WTC11 (cell line): ENCODE measurements around the gene ZNF341. TPM values are rescaled to one million over a fixed set of nuclear protein-coding genes. Genes with fewer than 3 reads are reported as not detected.

Experiments
- ATAC-seq: fragments of 200-7000 bp; cut with Tn5 transposase; 2 replicates; pipeline ENCODE4 v1.10.0; 2021; ENCODE audit warnings: mild to moderate bottlenecking, moderate library complexity
- CTCF ChIA-PET: fragments of 300-600 bp; sonication (Branson Sonifier 250); formaldehyde crosslinking; loops from one replicate; lab custom pipeline; 2021; ENCODE audit warnings: antibody characterized with exemption; lab: Charles Lee
- POLR2A ChIA-PET: fragments of 350-600 bp; sonication (Branson Sonifier 250); formaldehyde crosslinking; loops from one replicate; lab custom pipeline; 2021; ENCODE audit warnings: antibody characterized with exemption; lab: Charles Lee
- DNase-seq: peaks from one replicate; pipeline ENCODE4 v3.0.0; 2021; ENCODE audit warnings: low spot score
- H3K27ac Mint-ChIP-seq: 2 replicates; pipeline ENCODE4 v1.8.0; 2021; ENCODE audit warnings: mixed read lengths
- H3K27me3 Mint-ChIP-seq: 2 replicates; pipeline ENCODE4 v1.8.0; 2021; ENCODE audit warnings: low read depth, mild to moderate bottlenecking, moderate library complexity, mixed read lengths
- H3K36me3 Mint-ChIP-seq: 2 replicates; pipeline ENCODE4 v1.8.0; 2021; ENCODE audit warnings: mixed read lengths
- H3K4me1 Mint-ChIP-seq: 2 replicates; pipeline ENCODE4 v1.8.0; 2022; ENCODE audit warnings: mixed read lengths
- H3K4me3 Mint-ChIP-seq: 2 replicates; pipeline ENCODE4 v1.8.0; 2021; ENCODE audit warnings: mild to moderate bottlenecking, moderate library complexity, mixed read lengths
- H3K9me3 Mint-ChIP-seq: 2 replicates; pipeline ENCODE4 v1.8.0; 2021; ENCODE audit warnings: mixed read lengths
- CREB1 ChIP-seq: sonication (generic); formaldehyde crosslinking; IDR thresholded peaks from 2 replicates; pipeline ENCODE4 v1.8.0; 2023; ENCODE audit warnings: mild to moderate bottlenecking, missing genetic modification reagents
- CREM ChIP-seq: sonication (generic); formaldehyde crosslinking; IDR thresholded peaks from 2 replicates; pipeline ENCODE4 v1.8.1; 2022; ENCODE audit warnings: mild to moderate bottlenecking, missing genetic modification reagents, moderate library complexity
- ESRRA ChIP-seq: sonication (generic); formaldehyde crosslinking; IDR thresholded peaks from 2 replicates; pipeline ENCODE4 v1.8.1; 2022; ENCODE audit warnings: mild to moderate bottlenecking, missing genetic modification reagents, borderline replicate concordance
- GRHL2 ChIP-seq: fragments of 250-450 bp; sonication (Bioruptor Pico); IDR thresholded peaks from 2 replicates; pipeline ENCODE4 v1.8.0; 2022; ENCODE audit warnings: mild to moderate bottlenecking, moderate library complexity; ENCODE audit not compliant: insufficient replicate concordance, severe bottlenecking
- JAZF1 ChIP-seq: fragments of 250-450 bp; sonication (Bioruptor Pico); IDR thresholded peaks from 2 replicates; pipeline ENCODE4 v1.9.0; 2021; ENCODE audit warnings: moderate library complexity, mild to moderate bottlenecking, inconsistent platforms
- JUN ChIP-seq: sonication (generic); formaldehyde crosslinking; IDR thresholded peaks from 2 replicates; pipeline ENCODE4 v1.8.0; 2023; ENCODE audit warnings: mild to moderate bottlenecking, missing genetic modification reagents
- KAT7 ChIP-seq: sonication (generic); formaldehyde crosslinking; IDR thresholded peaks from 2 replicates; pipeline ENCODE4 v1.8.1; 2023; ENCODE audit warnings: missing genetic modification reagents, mild to moderate bottlenecking, borderline replicate concordance
- MYBL2 ChIP-seq: sonication (generic); formaldehyde crosslinking; IDR thresholded peaks from 2 replicates; pipeline ENCODE4 v1.8.1; 2023; ENCODE audit warnings: mild to moderate bottlenecking, moderate library complexity, missing genetic modification reagents
- NFE2L1 ChIP-seq: sonication (generic); formaldehyde crosslinking; IDR thresholded peaks from 2 replicates; pipeline ENCODE4 v1.8.1; 2023; ENCODE audit warnings: missing genetic modification reagents
- NFYB ChIP-seq: sonication (generic); formaldehyde crosslinking; conservative IDR thresholded peaks from 2 replicates; pipeline ENCODE4 v1.8.0; 2022; ENCODE audit warnings: low read depth, missing genetic modification reagents
- NR1H2 ChIP-seq: sonication (generic); formaldehyde crosslinking; IDR thresholded peaks from 2 replicates; pipeline ENCODE4 v1.9.0; 2021; ENCODE audit warnings: mild to moderate bottlenecking, moderate library complexity, missing genetic modification reagents
- NR2C2 ChIP-seq: sonication (generic); formaldehyde crosslinking; IDR thresholded peaks from 2 replicates; pipeline ENCODE4 v1.8.0; 2022; ENCODE audit warnings: mild to moderate bottlenecking, missing genetic modification reagents
- OVOL2 ChIP-seq: fragments of 250-450 bp; sonication (Bioruptor Pico); IDR thresholded peaks from 2 replicates; pipeline ENCODE4 v1.9.0; 2021; ENCODE audit warnings: mild to moderate bottlenecking, borderline replicate concordance
- PRRX2 ChIP-seq: fragments of 250-450 bp; sonication (Bioruptor Pico); IDR thresholded peaks from 2 replicates; pipeline ENCODE4 v1.8.0; 2021; ENCODE audit warnings: mild to moderate bottlenecking
- SMAD4 ChIP-seq: sonication (generic); formaldehyde crosslinking; IDR thresholded peaks from 2 replicates; pipeline ENCODE4 v1.8.0; 2022; ENCODE audit warnings: mild to moderate bottlenecking, missing genetic modification reagents
- SP1 ChIP-seq: sonication (generic); formaldehyde crosslinking; conservative IDR thresholded peaks from 2 replicates; pipeline ENCODE4 v1.8.1; 2022; ENCODE audit warnings: missing genetic modification reagents
- TCF7 ChIP-seq: sonication (generic); formaldehyde crosslinking; IDR thresholded peaks from 2 replicates; pipeline ENCODE4 v1.8.0; 2022; ENCODE audit warnings: mild to moderate bottlenecking, low read depth, missing genetic modification reagents, moderate library complexity
- TEAD1 ChIP-seq: sonication (generic); formaldehyde crosslinking; IDR thresholded peaks from 2 replicates; pipeline ENCODE4 v1.8.0; 2022; ENCODE audit warnings: mild to moderate bottlenecking, missing genetic modification reagents
- TEAD4 ChIP-seq: sonication (generic); formaldehyde crosslinking; IDR thresholded peaks from 2 replicates; pipeline ENCODE4 v1.8.0; 2022; ENCODE audit warnings: mild to moderate bottlenecking, missing genetic modification reagents
- ZBTB21 ChIP-seq: sonication (generic); formaldehyde crosslinking; IDR thresholded peaks from 2 replicates; pipeline ENCODE4 v1.8.1; 2023; ENCODE audit warnings: mild to moderate bottlenecking, missing genetic modification reagents, borderline replicate concordance
- ZNF317 ChIP-seq: sonication (generic); formaldehyde crosslinking; IDR thresholded peaks from 2 replicates; pipeline ENCODE4 v1.8.1; 2023; ENCODE audit warnings: low read depth, mild to moderate bottlenecking, moderate library complexity, missing genetic modification reagents, borderline replicate concordance
- total RNA-seq: library from RNA; stranded (reverse); gene quantifications from 3 replicates; pipeline ENCODE4 v1.2.3, GENCODE V29; 2021
- TF ChIP-seq, protein P1 (sequence below): fragments of 250-450 bp; sonication (Bioruptor Pico); IDR thresholded peaks from 2 replicates; pipeline ENCODE4 v1.9.0; 2021; ENCODE audit warnings: moderate library complexity, mild to moderate bottlenecking, inconsistent platforms, borderline replicate concordance
- TF ChIP-seq, protein P2 (sequence below): sonication (generic); formaldehyde crosslinking; IDR thresholded peaks from 2 replicates; pipeline ENCODE4 v1.8.0; 2022; ENCODE audit warnings: mild to moderate bottlenecking, missing genetic modification reagents
- TF ChIP-seq, protein P3 (sequence below): fragments of 250-450 bp; sonication (Bioruptor Pico); IDR thresholded peaks from 2 replicates; pipeline ENCODE4 v1.9.0; 2021; ENCODE audit warnings: mild to moderate bottlenecking
- TF ChIP-seq, protein P4 (sequence below): sonication (generic); formaldehyde crosslinking; IDR thresholded peaks from 2 replicates; pipeline ENCODE4 v1.8.1; 2022; ENCODE audit warnings: missing genetic modification reagents, borderline replicate concordance
- TF ChIP-seq, protein P5 (sequence below): sonication (generic); formaldehyde crosslinking; IDR thresholded peaks from 2 replicates; pipeline ENCODE4 v1.8.1; 2022; ENCODE audit warnings: mild to moderate bottlenecking, moderate library complexity, missing genetic modification reagents

The ZNF341 gene
- total RNA-seq, 1 experiment from 2014 or later: 9.6 TPM

DNA sequence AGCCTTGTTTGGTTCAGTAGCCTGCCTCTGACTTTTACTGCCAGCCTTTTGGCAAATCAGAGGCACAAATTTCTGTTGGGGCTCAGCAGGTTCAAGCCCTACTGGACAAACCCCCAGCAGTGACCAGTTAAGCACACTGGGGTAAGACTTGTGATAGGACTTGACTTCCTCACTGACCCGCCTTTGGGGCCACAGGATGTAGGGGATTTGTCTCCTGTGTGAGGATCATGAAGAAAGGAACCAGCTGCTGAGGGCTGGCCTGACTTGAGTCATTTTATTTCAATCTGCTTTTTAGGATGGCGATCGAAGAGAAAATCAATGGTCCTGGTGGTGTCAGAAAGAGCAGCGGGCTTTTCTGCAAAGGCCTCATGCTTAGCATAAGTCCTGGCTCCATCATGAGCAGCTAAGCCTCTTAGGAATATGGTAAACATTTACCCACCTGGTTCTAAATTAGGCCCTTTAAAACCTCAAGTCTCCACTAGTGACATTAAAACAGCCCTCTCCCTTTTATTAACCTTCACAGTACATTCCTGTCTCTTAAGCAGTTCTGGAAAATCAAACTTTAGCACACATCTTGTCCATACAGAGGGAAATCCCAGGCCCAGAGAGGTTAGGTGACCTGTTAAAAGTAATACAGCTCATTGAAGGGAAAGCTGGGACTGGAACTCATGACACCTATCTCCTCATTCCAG, 96.0 kb downstream of the ZNF341 start:
- ATAC-seq: no peak
- H3K27me3 Mint-ChIP-seq: no peaks in the 10 kb centered on the region
- POLR2A ChIA-PET: interaction anchor here (0.7 kb wide), 1 partner anchor 9 kb away, joined by 3 read pairs; no protein-coding TSS in a partner anchor

DNA sequence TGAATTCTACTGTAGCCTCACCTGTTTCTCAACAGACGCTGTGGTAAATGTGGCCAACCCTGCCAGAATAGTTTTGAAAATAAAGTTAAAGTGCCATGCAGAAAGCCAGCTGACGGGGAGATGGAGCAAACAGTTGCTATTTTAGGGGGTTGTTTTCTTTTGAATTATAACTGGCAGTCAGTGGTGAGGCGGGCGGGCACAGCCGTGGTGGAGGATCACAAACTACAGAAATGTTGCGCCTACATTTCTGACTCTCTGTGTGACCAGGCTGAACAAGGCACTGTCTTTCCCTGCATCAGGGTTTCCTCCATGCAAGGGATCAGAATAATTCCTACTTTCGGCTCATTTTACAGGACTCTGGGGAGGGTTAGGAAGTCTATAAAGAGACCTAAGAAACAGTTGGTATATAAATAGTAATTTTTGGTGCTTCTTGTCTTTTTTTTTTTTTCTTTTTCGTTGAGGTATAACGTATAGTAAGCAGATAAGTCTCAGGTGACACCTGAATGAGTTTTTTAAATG, 96.6 kb downstream of the ZNF341 start:
- TF ChIP-seq NR1H2 (CRISPR knock-in tag): no peak
- TF ChIP-seq, protein P1, sequence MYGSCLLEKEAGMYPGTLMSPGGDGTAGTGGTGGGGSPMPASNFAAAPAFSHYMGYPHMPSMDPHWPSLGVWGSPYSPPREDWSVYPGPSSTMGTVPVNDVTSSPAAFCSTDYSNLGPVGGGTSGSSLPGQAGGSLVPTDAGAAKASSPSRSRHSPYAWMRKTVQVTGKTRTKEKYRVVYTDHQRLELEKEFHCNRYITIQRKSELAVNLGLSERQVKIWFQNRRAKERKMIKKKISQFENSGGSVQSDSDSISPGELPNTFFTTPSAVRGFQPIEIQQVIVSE (CRISPR knock-in tag): no peak
- TF ChIP-seq, protein P2, sequence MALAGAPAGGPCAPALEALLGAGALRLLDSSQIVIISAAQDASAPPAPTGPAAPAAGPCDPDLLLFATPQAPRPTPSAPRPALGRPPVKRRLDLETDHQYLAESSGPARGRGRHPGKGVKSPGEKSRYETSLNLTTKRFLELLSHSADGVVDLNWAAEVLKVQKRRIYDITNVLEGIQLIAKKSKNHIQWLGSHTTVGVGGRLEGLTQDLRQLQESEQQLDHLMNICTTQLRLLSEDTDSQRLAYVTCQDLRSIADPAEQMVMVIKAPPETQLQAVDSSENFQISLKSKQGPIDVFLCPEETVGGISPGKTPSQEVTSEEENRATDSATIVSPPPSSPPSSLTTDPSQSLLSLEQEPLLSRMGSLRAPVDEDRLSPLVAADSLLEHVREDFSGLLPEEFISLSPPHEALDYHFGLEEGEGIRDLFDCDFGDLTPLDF (CRISPR knock-in tag): no peak
- TF ChIP-seq NR2C2 (CRISPR knock-in tag): no peak
- no peak for TF ChIP-seq ZNF317 (CRISPR knock-in tag)
- no peak for TF ChIP-seq TEAD1 (CRISPR knock-in tag)
- TF ChIP-seq TCF7 (CRISPR knock-in tag): no peak
- TF ChIP-seq CREB1 (CRISPR knock-in tag): no peak
- TF ChIP-seq NFYB (CRISPR knock-in tag): no peak
- TF ChIP-seq PRRX2 (CRISPR knock-in tag): no peak
- no peak for TF ChIP-seq SMAD4 (CRISPR knock-in tag)
- TF ChIP-seq, protein P3, sequence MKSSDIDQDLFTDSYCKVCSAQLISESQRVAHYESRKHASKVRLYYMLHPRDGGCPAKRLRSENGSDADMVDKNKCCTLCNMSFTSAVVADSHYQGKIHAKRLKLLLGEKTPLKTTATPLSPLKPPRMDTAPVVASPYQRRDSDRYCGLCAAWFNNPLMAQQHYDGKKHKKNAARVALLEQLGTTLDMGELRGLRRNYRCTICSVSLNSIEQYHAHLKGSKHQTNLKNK: no peak
- TF ChIP-seq ESRRA (CRISPR knock-in tag): no peak
- no peak for TF ChIP-seq GRHL2 (CRISPR knock-in tag)
- TF ChIP-seq JUN (CRISPR knock-in tag): no peak
- TF ChIP-seq JAZF1 (CRISPR knock-in tag): no peak
- ChIA-PET POLR2A (no interaction called here), CTCF (interaction anchor here (1.9 kb wide), 1 partner anchor 35 kb away, joined by 5 read pairs; no protein-coding TSS in a partner anchor)

More for the DNA sequence above, 96.0 kb downstream of the ZNF341 start:
- Mint-ChIP-seq H3K4me1 (peaks cover 47% of the 10 kb centered on the region), H3K36me3 (no peaks in the 10 kb centered on the region), H3K27ac (peak overlapping the region; percentile 76), H3K9me3 (no peaks in the 10 kb centered on the region), H3K4me3 (no peak overlapping the region)
- TF ChIP-seq MYBL2: no peak
- TF ChIP-seq KAT7 (CRISPR knock-in tag): no peak
- no peak for TF ChIP-seq ZBTB21 (CRISPR knock-in tag)
- DNase-seq: no peak
- CTCF ChIA-PET: interaction anchor here (1.9 kb wide), 1 partner anchor 35 kb away, joined by 5 read pairs; no protein-coding TSS in a partner anchor

DNA sequence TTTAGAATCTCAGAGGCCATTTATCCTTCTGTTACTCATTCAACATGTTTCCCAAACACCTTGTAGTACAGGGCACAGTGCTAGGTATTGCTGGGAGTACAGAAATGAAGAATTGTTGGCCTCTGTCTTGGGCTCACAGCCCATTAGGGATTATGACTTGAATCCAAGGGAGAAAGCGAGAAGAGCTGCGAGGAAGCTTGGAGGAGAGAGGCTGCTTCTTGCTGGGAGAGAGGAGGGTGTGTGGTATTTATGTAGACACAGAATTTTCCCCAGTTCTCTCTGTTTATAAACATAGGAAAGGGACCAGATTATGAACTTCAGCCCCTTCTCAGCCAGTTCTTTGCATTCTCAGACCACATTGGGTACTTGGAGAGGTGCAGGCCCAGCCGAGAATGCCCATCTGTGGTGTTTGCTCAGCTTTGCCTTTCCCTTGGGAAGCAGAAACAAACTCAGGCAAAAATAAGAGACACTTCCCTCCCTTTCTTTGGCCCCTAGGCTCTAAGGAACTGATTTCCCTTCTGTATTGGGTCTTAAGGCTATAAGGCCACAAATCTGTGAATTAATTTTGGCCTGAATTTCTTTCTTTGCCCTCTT, 97.3 kb downstream of the ZNF341 start:
- POLR2A ChIA-PET: no interaction called here

More for the DNA sequence above, 96.6 kb downstream of the ZNF341 start:
- H3K9me3 Mint-ChIP-seq: no peaks in the 10 kb centered on the region
- H3K4me1 Mint-ChIP-seq: peaks cover 52% of the 10 kb centered on the region
- no peaks in the 10 kb centered on the region for H3K27me3 Mint-ChIP-seq
- DNase-seq: no peak
- peak overlapping the region; percentile 41; the same call in 1 of the 2 replicates for H3K27ac Mint-ChIP-seq
- H3K4me3 Mint-ChIP-seq: no peak overlapping the region
- ATAC-seq: no peak
- no peaks in the 10 kb centered on the region for H3K36me3 Mint-ChIP-seq

More for the DNA sequence above, 97.3 kb downstream of the ZNF341 start:
- Mint-ChIP-seq H3K4me3 (no peak overlapping the region), H3K9me3 (no peaks in the 10 kb centered on the region), H3K36me3 (no peaks in the 10 kb centered on the region), H3K27ac (no peak overlapping the region), H3K27me3 (no peaks in the 10 kb centered on the region), H3K4me1 (peaks cover 59% of the 10 kb centered on the region)
- no peak for ATAC-seq
- CTCF ChIA-PET: interaction anchor here (1.9 kb wide), 1 partner anchor 34 kb away, joined by 5 read pairs; no protein-coding TSS in a partner anchor
- no peak for DNase-seq
- TF ChIP-seq SP1 (no peak), NFE2L1 (no peak), OVOL2 (no peak), CREM (CRISPR knock-in tag) (no peak), TEAD4 (CRISPR knock-in tag) (no peak)
- TF ChIP-seq, protein P4, sequence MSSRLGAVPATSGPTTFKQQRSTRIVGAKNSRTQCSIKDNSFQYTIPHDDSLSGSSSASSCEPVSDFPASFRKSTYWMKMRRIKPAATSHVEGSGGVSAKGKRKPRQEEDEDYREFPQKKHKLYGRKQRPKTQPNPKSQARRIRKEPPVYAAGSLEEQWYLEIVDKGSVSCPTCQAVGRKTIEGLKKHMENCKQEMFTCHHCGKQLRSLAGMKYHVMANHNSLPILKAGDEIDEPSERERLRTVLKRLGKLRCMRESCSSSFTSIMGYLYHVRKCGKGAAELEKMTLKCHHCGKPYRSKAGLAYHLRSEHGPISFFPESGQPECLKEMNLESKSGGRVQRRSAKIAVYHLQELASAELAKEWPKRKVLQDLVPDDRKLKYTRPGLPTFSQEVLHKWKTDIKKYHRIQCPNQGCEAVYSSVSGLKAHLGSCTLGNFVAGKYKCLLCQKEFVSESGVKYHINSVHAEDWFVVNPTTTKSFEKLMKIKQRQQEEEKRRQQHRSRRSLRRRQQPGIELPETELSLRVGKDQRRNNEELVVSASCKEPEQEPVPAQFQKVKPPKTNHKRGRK (CRISPR knock-in tag): no peak
- TF ChIP-seq, protein P5, sequence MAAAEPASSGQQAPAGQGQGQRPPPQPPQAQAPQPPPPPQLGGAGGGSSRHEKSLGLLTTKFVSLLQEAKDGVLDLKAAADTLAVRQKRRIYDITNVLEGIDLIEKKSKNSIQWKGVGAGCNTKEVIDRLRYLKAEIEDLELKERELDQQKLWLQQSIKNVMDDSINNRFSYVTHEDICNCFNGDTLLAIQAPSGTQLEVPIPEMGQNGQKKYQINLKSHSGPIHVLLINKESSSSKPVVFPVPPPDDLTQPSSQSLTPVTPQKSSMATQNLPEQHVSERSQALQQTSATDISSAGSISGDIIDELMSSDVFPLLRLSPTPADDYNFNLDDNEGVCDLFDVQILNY (CRISPR knock-in tag): no peak
